ENCODE data around the gene BIN1. TPM values are rescaled to one million over a fixed set of nuclear protein-coding genes. Genes with fewer than 3 reads are reported as not detected.
"Not testable (repeated sequence)": the region's sequence is repeated elsewhere in the genome, so short reads cannot be mapped to it uniquely, and the experiment has no call there.

The BIN1 gene
- total and polyA plus RNA-seq, 2 donors (not counting 1 experiment from before 2014, with no cell fraction given): 90.6 to 92.3 TPM

DNA sequence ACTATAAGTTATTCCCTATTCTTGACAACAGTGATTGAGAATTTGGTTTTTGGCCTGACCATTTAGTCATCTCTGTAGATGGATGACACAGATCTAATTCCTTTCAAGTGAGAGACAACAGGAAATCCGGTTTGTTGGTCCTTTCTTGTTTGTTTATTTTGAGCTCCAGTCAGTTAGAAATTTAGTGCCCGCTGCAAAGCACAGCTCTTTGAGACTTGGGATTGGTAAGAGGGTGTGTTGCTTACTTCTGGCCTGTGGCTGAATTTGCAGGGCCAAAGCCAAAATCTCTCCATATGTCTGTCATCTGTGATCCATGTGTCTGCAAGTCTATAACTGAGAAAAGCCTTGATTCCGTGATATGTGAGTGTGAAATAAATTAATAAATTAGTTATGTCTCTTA is 74.3 kb downstream of the BIN1 start:
- Histone ChIP-seq H3K4me3 (ENCODE audit: control extremely low read depth in 1 of 5, extremely low read depth in 1 of 5, insufficient read depth in 1 of 5, low read depth in 2 of 5, low read length in 4 of 5) (no peak overlapping the region), H3K4me1 (ENCODE audit: control insufficient read depth in 2 of 2, insufficient read depth in 2 of 2, low read length in 2 of 2) (no peaks in the 10 kb centered on the region), H2AFZ (ENCODE audit: insufficient read depth, low read depth, low read length, poor library complexity, severe bottlenecking) (no peak overlapping the region), H3K27me3 (replicated peaks in 1 of 4; ENCODE audit: control extremely low read depth in 1 of 4, control insufficient read depth in 3 of 4, insufficient read depth in 4 of 4, low read length in 3 of 4) (peaks cover 0 to 9% (median 4%) of the 10 kb centered on the region in 4 experiments), H3K4me2 (replicated peaks; ENCODE audit: low read depth, low read length, poor library complexity, severe bottlenecking) (no peak overlapping the region), H3K36me3 (replicated peaks in 1 of 2; ENCODE audit: control extremely low read depth in 1 of 2, control insufficient read depth in 1 of 2, extremely low read depth in 1 of 2, insufficient read depth in 2 of 2, low read length in 1 of 2) (no peaks in the 10 kb centered on the region), H3K9ac (ENCODE audit: low read length) (no peak overlapping the region), H4K20me1 (ENCODE audit: control insufficient read depth, insufficient read depth, low read length, poor library complexity, severe bottlenecking) (no peaks in the 10 kb centered on the region), H3K9me3 (ENCODE audit: control extremely low read depth in 1 of 3, control insufficient read depth in 2 of 3, insufficient read depth in 1 of 3, low read length in 2 of 3) (peaks cover 0 to 2% (median 1%) of the 10 kb centered on the region in 3 donors), H3K79me2 (ENCODE audit: control insufficient read depth, insufficient read depth, low read length) (no peaks in the 10 kb centered on the region), H3K27ac (ENCODE audit: low read length in 2 of 2) (no peak overlapping the region)
- WGBS (ENCODE audit: insufficient coverage): no CpG with 5 or more reads among the region's 3 CpGs
- Mint-ChIP-seq H3K4me1 (no peaks in the 10 kb centered on the region), H3K9me3 (ENCODE audit: insufficient read depth) (no peaks in the 10 kb centered on the region), H3K4me3 (no peak overlapping the region), H3K27ac (no peak overlapping the region), H3K27me3 (peaks cover 20% of the 10 kb centered on the region)
- ChIA-PET CTCF (no interaction called here), POLR2A (no interaction called here)
- intact Hi-C loops (cut with micrococcal nuclease): no loop called here
- TF ChIP-seq, protein P1, sequence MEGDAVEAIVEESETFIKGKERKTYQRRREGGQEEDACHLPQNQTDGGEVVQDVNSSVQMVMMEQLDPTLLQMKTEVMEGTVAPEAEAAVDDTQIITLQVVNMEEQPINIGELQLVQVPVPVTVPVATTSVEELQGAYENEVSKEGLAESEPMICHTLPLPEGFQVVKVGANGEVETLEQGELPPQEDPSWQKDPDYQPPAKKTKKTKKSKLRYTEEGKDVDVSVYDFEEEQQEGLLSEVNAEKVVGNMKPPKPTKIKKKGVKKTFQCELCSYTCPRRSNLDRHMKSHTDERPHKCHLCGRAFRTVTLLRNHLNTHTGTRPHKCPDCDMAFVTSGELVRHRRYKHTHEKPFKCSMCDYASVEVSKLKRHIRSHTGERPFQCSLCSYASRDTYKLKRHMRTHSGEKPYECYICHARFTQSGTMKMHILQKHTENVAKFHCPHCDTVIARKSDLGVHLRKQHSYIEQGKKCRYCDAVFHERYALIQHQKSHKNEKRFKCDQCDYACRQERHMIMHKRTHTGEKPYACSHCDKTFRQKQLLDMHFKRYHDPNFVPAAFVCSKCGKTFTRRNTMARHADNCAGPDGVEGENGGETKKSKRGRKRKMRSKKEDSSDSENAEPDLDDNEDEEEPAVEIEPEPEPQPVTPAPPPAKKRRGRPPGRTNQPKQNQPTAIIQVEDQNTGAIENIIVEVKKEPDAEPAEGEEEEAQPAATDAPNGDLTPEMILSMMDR (IDR thresholded peaks at IDR 0.05): no peak
- no peak for TF ChIP-seq EZH2 (IDR thresholded peaks at IDR 0.05; ENCODE audit: borderline replicate concordance, insufficient read depth, low read depth, low read length, poor library complexity, severe bottlenecking)
- ATAC-seq (ENCODE audit: low read depth): no peak
- DNase-seq: no peak

DNA sequence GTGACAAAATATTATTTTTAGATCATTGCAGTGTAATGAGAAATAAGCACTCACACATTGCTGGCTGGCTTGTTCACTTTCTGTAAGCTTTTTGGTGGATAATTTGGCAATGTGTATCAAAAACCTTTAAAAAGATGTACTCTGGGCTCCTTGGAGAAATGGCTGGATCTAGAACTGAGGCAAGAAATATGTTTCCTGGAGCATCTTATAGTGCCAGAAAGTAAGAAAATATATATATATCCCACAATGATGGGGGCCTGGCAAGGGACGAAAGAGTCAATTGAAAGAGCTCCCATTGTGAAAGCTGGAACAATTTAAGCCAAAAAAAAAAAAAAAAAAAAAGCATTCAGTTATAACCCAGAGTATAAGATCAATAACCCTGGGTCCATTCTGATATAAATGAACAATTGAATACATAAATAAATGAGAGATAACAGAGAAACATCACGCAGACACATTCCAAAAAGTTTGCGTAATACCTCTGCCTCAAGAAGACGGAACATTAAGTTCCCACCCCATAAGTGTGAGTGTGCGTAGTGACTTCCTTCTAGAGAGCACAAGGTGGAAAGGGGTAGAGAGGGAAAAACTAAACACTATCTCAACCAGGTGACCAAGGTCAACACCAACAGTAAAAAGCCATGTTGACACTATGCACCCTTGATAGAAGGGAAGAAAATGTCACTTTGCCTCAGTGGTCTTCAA is 77.5 kb downstream of the BIN1 start:
- Histone ChIP-seq H3K4me2 (replicated peaks; ENCODE audit: low read depth, low read length, poor library complexity, severe bottlenecking) (no peak overlapping the region), H4K20me1 (ENCODE audit: control insufficient read depth, insufficient read depth, low read length, poor library complexity, severe bottlenecking) (no peaks in the 10 kb centered on the region), H3K9ac (ENCODE audit: low read length) (no peak overlapping the region), H3K27me3 (replicated peaks in 1 of 4; ENCODE audit: control extremely low read depth in 1 of 4, control insufficient read depth in 3 of 4, insufficient read depth in 4 of 4, low read length in 3 of 4) (peaks cover 0 to 34% (median 15%) of the 10 kb centered on the region in 4 experiments), H3K27ac (ENCODE audit: low read length in 2 of 2) (no peak overlapping the region), H2AFZ (ENCODE audit: insufficient read depth, low read depth, low read length, poor library complexity, severe bottlenecking) (no peak overlapping the region), H3K79me2 (ENCODE audit: control insufficient read depth, insufficient read depth, low read length) (no peaks in the 10 kb centered on the region), H3K9me3 (ENCODE audit: control extremely low read depth in 1 of 3, control insufficient read depth in 2 of 3, insufficient read depth in 1 of 3, low read length in 2 of 3) (peaks cover 1 to 6% (median 2%) of the 10 kb centered on the region in 3 donors), H3K36me3 (replicated peaks in 1 of 2; ENCODE audit: control extremely low read depth in 1 of 2, control insufficient read depth in 1 of 2, extremely low read depth in 1 of 2, insufficient read depth in 2 of 2, low read length in 1 of 2) (no peaks in the 10 kb centered on the region), H3K4me1 (ENCODE audit: control insufficient read depth in 2 of 2, insufficient read depth in 2 of 2, low read length in 2 of 2) (peaks cover 12 to 14% of the 10 kb centered on the region in 2 donors), H3K4me3 (ENCODE audit: control extremely low read depth in 1 of 5, extremely low read depth in 1 of 5, insufficient read depth in 1 of 5, low read depth in 2 of 5, low read length in 4 of 5) (no peak overlapping the region)
- no peak overlapping the region for H3K4me3 Mint-ChIP-seq
- no peak for ATAC-seq (ENCODE audit: low read depth)
- peaks cover 35% of the 10 kb centered on the region for H3K27me3 Mint-ChIP-seq
- WGBS (ENCODE audit: insufficient coverage): no CpG with 5 or more reads among the region's 5 CpGs
- CTCF ChIA-PET: no interaction called here
- POLR2A ChIA-PET: no interaction called here
- no peaks in the 10 kb centered on the region for H3K9me3 Mint-ChIP-seq (ENCODE audit: insufficient read depth)
- H3K4me1 Mint-ChIP-seq: peaks cover 9% of the 10 kb centered on the region
- H3K27ac Mint-ChIP-seq: no peak overlapping the region
- DNase-seq: no peak
- no peak for TF ChIP-seq EZH2 (IDR thresholded peaks at IDR 0.05; ENCODE audit: borderline replicate concordance, insufficient read depth, low read depth, low read length, poor library complexity, severe bottlenecking)
- TF ChIP-seq, protein P1 (IDR thresholded peaks at IDR 0.05): no peak
- intact Hi-C loops (cut with micrococcal nuclease): no loop called here

DNA sequence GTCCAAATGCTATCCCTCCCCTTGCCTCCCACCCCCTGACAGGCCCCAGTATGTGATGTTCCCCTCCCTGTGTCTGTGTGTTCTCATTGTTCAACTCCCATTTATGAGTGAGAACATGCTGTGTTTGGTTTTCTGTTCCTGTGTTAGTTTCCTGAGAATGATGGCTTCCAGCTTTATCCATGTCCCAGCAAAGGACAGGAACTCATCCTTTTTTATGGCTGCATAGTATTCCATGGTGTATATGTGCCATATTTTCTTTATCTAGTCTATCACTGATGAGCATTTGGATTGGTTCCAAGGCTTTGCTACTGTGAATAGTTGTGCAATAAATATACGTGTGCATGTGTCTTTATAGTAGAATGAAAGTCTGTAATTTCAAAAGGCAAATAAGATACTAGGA is 78.2 kb downstream of the BIN1 start:
- H3K27ac ChIP-seq (ENCODE audit: low read length in 2 of 2); CTCF ChIA-PET; H4K20me1 ChIP-seq (ENCODE audit: control insufficient read depth, insufficient read depth, low read length, poor library complexity, severe bottlenecking); H3K4me3 Mint-ChIP-seq; H3K4me2 ChIP-seq (replicated peaks; ENCODE audit: low read depth, low read length, poor library complexity, severe bottlenecking); POLR2A ChIA-PET; ATAC-seq (ENCODE audit: low read depth); DNase-seq; H3K9ac ChIP-seq (ENCODE audit: low read length); H3K9me3 ChIP-seq (ENCODE audit: control extremely low read depth in 1 of 3, control insufficient read depth in 2 of 3, insufficient read depth in 1 of 3, low read length in 2 of 3); H3K27ac Mint-ChIP-seq; H3K79me2 ChIP-seq (ENCODE audit: control insufficient read depth, insufficient read depth, low read length); H3K36me3 ChIP-seq (replicated peaks in 1 of 2; ENCODE audit: control extremely low read depth in 1 of 2, control insufficient read depth in 1 of 2, extremely low read depth in 1 of 2, insufficient read depth in 2 of 2, low read length in 1 of 2); H3K9me3 Mint-ChIP-seq (ENCODE audit: insufficient read depth); H3K4me3 ChIP-seq (ENCODE audit: control extremely low read depth in 1 of 5, extremely low read depth in 1 of 5, insufficient read depth in 1 of 5, low read depth in 2 of 5, low read length in 4 of 5); intact Hi-C loops (cut with micrococcal nuclease); H2AFZ ChIP-seq (ENCODE audit: insufficient read depth, low read depth, low read length, poor library complexity, severe bottlenecking): not testable (repeated sequence)
- Mint-ChIP-seq H3K4me1 (peaks cover 11% of the 10 kb centered on the region), H3K27me3 (peaks cover 38% of the 10 kb centered on the region)
- peaks cover 0 to 34% (median 15%) of the 10 kb centered on the region in 4 experiments for H3K27me3 ChIP-seq (replicated peaks in 1 of 4; ENCODE audit: control extremely low read depth in 1 of 4, control insufficient read depth in 3 of 4, insufficient read depth in 4 of 4, low read length in 3 of 4)
- peaks cover 12 to 14% of the 10 kb centered on the region in 2 donors for H3K4me1 ChIP-seq (ENCODE audit: control insufficient read depth in 2 of 2, insufficient read depth in 2 of 2, low read length in 2 of 2)
- no CpG with 5 or more reads among the region's 1 CpG for WGBS (ENCODE audit: insufficient coverage)
